ENCODE results near the gene PILRA.
"Not testable (repeated sequence)": the region's sequence is repeated elsewhere in the genome, so short reads cannot be mapped to it uniquely, and the experiment has no call there.

Gene PILRA

DNA sequence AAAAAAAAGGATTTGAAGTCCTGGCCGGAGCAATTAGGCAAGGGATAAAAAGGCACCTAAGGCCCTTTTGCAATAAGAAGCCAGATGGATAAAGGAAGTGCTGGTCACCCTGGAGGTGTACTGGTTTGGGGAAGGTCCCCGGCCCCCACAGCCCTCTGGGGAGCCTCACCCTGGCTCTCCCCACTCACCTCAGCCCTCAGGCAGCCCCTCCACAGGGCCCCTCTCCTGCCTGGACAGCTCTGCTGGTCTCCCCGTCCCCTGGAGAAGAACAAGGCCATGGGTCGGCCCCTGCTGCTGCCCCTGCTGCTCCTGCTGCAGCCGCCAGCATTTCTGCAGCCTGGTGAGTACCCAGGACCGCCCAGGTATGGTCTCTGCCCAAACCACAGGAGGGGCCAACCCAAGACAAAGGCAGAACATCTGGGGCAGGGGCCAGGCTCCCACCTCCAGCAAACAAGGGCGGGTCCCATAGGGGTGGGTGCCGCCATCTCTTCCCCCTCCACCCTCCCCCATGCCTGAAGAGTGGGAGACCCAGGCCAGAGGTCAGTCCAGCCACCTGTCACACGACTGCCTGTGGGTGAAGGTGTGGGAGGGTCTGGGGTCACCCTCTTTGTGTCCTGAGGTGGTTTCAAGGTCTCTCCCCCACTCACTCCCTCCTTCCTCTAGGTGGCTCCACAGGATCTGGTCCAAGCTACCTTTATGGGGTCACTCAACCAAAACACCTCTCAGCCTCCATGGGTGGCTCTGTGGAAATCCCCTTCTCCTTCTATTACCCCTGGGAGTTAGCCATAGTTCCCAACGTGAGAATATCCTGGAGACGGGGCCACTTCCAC lies 15.0 kb upstream of the PILRA start, which contains the start of gene PILRB:
Gene PILRB (plus strand): TSS at position 91 of the 830 bp plus-strand sequence. CDS start 186 bp downstream, at position 277.
- no peak for DNase-seq

- DNase-seq, result no peak
Observed at GRCh38 chr7:100358857-100359212, 14.5 kb upstream of the PILRA start.

DNA sequence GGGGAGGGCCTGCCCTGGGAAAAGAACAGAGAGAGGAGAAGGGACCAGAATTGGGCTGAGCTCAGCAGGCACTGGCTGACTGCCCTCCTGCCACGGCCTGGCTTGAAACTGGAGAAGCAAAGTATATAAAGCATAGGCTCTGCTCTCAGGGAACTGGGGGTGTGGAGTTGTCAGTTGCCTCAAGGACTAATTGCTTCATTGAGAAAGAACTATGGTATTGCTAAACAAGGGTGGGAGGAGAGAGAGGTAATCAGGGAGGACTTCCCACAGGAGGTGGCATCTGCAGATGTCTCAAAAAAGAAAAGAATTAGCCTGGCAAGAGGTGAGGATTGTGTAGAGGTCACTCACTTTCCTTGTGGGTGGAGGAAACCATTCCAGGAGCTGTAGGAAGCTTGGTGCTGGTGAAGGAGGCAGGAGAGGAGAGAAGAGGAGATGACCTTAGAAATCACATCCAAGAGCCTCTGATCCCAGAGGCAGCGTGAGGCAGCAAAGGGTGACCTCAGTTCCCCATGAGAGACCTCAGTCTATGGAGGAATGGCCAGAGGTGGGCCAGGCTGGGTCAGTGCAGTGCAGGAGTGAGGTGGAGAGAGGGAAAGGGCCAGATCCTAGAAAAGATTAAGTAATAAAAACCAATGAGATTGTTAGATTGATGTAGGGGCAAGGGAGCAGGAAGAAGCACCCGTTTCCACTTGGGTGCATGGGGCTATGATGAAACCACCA lies 13.0 kb upstream of the PILRA start:
- DNase-seq, result no peak

- DNase-seq, result no peak
Observed at GRCh38 chr7:100363098-100363497, 10.2 kb upstream of the PILRA start.

GRCh38 chr7:100363797-100364196 lies 9.5 kb upstream of the PILRA start:
- DNase-seq, result not testable (repeated sequence)

- DNase-seq, result no peak
Observed at GRCh38 chr7:100364480-100364879, 8.8 kb upstream of the PILRA start.

DNA sequence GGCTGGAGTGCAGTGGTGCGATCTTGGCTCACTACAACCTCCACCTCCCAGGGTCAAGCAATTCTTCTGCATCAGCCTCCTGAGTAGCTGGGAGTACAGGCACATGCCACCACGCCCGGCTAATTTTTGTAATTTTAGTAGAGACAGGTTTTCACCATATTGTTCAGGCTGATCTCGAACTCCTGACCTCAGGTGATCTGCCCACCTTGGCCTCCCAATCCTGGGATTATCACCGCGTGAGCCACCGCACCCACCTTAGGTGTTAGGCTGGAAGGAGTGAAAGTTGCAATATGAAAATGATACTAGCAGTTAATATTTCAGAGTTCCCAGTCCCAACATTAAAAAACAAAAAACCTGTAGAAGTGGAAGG lies 7.3 kb upstream of the PILRA start:
- not testable (repeated sequence) for DNase-seq

GRCh38 chr7:100366411-100367250 lies 6.7 kb upstream of the PILRA start:
- peak; percentile 36 for DNase-seq

- no peak for DNase-seq
Observed at GRCh38 chr7:100367251-100367620, 6.1 kb upstream of the PILRA start.

DNA sequence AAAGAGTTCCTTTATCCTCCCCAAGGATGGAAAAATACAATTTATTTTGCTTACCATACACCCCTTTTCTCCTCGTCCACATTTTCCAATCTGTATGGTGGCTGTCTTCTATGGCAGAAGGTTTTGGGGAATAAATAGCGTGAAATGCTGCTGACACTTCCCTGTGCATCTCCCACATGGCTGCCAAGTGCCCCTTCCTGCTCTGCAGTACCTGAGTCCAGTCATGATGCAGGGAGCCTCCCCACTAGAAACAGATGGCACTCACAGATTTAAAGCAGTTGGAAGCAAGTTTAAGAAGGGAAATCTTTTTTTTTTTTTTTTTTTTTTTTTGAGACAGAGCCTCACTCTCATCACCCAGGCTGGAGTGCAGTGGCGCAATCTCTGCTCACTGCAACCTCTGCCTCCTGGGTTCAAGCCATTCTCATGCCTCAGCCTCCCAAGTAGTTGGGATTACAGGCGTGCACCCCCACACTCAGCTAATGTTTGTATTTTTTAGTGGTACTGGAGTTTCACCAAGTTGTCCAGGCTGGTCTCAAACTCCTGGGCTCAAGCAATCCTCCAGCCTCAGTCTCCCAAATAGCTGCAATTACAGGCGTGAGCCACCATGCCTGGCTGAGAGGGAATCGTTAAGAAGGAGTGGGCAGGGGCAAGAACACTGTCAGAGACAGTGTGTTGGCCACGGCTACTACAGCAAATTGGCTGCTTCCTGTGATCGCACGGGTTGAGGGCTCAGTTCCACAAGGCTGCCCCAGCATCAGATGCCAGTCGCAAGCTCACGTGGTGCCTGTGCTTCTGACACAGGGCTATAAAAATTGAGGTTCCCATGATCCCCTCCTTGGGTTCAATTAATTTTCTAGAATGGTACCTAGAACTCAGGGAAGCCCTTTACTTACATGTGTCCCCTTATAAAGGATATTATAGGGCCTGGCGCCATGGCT lies 5.3 kb upstream of the PILRA start:
- DNase-seq, result no peak

GRCh38 chr7:100369105-100369504 lies 4.2 kb upstream of the PILRA start:
- no peak for DNase-seq

DNA sequence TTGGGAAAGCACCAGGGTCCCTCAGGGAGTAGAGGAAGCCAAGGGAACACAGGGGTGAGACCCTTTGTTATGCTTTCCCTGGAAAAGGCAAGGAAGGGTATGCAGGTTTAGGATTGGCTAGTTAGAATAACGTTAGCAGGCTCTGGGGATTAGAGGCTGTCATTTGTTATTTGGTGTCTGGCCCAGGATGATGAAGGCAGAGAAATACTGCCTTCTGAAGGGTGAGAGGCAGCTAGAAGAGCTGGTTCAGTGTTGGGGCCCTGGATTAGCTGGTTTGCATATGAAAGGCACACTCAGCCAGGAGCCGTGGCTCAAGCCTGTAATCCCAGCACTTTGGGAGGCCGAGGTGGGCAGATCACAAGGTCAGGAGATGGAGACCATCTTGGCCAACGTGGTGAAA lies 3.0 kb upstream of the PILRA start:
- DNase-seq, result no peak

DNA sequence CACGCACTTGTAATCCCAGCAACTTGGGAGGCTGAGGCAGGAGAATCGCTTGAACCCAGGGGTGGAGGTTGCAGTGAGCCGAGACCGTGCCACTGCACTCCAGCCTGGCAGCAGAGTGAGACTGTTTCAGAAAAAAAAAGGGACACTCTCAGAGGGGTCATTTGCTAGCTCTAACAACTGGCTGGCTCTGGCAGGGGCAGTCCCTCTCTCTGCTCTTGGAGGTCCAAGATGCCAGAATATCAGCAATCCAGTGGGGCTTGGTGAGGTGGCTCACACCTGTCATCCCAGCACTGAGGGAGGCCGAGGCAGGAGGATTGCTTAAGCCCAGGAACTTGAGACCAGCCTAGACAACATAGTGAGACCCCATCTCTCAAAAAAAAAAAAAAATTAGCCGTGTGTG lies 2.5 kb upstream of the PILRA start:
- no peak for DNase-seq

GRCh38 chr7:100371561-100372171 lies 1.6 kb upstream of the PILRA start:
- DNase-seq, result no peak

DNA sequence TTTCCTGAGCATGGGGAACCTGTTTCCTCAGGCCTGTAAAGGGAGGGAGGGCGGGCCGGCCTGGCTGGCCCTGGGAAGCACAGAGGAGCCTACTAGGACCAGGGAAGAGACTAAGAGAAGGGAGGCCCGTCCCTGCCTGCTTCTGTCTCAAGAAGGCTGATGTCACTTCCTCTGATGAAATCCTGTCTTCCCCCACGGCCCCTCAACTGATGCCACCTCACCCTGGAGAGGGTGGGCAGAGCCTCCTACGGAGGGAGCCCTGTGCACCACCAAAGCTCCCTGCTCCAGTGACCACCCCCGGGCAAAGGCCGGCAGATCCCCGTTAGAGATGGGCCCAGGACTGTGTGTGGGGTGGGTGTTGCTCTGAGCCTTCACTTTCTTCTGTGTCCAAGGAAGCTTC lies 1.0 kb upstream of the PILRA start:
- no peak for DNase-seq

- DNase-seq, result no peak
Observed at GRCh38 chr7:100372694-100373093, 593 bp upstream of the PILRA start.

- not testable (repeated sequence) for DNase-seq
Observed at GRCh38 chr7:100373870-100374598, 747 bp downstream of the PILRA start.

GRCh38 chr7:100374601-100375000 lies 1.3 kb downstream of the PILRA start:
- DNase-seq, result no peak

DNA sequence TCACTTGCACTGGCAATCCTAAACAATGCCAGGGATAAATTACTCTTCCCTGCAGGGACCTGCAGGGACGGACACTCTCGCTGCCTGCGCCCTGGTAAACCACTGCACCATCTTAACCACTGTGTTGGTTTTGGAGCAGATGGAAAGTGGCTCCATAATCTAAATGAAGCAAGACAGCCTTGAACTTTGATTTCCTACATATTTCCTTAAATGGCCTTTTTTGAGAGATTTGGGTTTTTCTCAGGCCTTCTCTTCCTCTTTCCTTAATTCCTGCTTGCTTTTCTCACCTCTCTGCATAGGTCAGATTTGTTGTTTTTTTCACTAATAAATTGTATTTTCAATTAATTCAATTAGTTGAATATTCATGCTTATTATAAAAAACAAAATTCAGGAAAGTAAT lies 2.8 kb downstream of the PILRA start:
- DNase-seq, result no peak

- DNase-seq, result no peak
Observed at GRCh38 chr7:100378114-100378755, 4.9 kb downstream of the PILRA start.

GRCh38 chr7:100380196-100380595 lies 6.9 kb downstream of the PILRA start:
- no peak for DNase-seq
